Lower leg skin (tissue), 4 donors: ENCODE results near the gene KIRREL3. TPM values are rescaled to one million over a fixed set of nuclear protein-coding genes. Genes with fewer than 3 reads are reported as not detected.

ENCODE experiments used
- DNase-seq, 2 donors: peaks; one replicate each; pipeline ENCODE4 v3.0.0-alpha.2; 2019; ENCODE audit warnings: low spot score in 2 of 2
- H3K4me3 ChIP-seq: fragments of 200-600 bp; sonication (generic); 2 replicates; pipeline ENCODE4 v1.5.1; 2017; ENCODE audit warnings: mild to moderate bottlenecking, low read depth; ENCODE audit not compliant: poor library complexity, severe bottlenecking
- CTCF ChIP-seq, 3 donors: fragments of 450-650 bp; IDR thresholded peaks; one replicate each; pipeline ENCODE4 v1.5.1; 2016; ENCODE audit warnings: antibody characterized with exemption in 3 of 3, mild to moderate bottlenecking in 3 of 3, moderate library complexity in 2 of 3
- POLR2A ChIP-seq, 2 donors: fragments of 450-650 bp; IDR thresholded peaks; one replicate each; pipeline ENCODE4 v1.6.1; 2016 to 2017; ENCODE audit warnings: antibody characterized with exemption in 2 of 2, mild to moderate bottlenecking in 1 of 2, moderate library complexity in 1 of 2
- WGBS, 2 donors: methylation state at CpG; one replicate each; pipeline ENCODE4 v1.1.5; 2018; 5-methylcytosine and 5-hydroxymethylcytosine counted together
- intact Hi-C: fragments of 100-400 bp; cut with DNase I; formaldehyde crosslinking; loops from one replicate; pipeline ENCODE4 v1.15.0; 2023; ENCODE audit warnings: low total_unique reads
- total RNA-seq, 4 donors: library from RNA; depleted of rRNA; stranded (reverse); fragments of >200 nt; gene quantifications; one replicate each; pipeline ENCODE4 v1.1.0, GENCODE V29; 2016

The KIRREL3 gene
- total RNA-seq, 4 donors from 2014 or later: 0.13 TPM; not detected in 3

DNA sequence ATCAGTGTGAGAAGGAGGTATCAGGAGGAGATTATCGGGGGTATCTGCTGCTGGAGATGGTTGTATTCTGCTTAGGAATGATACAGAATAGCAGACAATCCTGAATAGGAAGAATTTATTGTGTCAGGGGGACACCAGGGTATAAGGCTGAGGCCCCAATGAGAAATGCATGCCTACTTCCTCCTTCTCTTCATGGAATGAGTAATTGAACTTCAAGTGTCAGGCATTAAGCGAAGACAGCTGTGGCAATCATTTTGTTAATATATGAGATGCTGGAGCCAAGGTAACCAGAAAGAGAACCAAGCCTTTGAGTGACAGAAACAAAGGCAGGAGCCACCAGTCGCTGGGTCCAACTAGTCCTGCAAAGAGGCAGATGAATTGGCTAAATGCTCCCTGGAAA is 49.1 kb downstream of the KIRREL3 start:
- no peak for DNase-seq
- intact Hi-C loops: no loop called here
- H3K4me3 ChIP-seq: no peak overlapping the region
- WGBS, 2 donors: 76 to 77% methylated on average over 3 of the region's 3 CpGs
- no peak for TF ChIP-seq POLR2A (IDR thresholded peaks at IDR 0.05)

DNA sequence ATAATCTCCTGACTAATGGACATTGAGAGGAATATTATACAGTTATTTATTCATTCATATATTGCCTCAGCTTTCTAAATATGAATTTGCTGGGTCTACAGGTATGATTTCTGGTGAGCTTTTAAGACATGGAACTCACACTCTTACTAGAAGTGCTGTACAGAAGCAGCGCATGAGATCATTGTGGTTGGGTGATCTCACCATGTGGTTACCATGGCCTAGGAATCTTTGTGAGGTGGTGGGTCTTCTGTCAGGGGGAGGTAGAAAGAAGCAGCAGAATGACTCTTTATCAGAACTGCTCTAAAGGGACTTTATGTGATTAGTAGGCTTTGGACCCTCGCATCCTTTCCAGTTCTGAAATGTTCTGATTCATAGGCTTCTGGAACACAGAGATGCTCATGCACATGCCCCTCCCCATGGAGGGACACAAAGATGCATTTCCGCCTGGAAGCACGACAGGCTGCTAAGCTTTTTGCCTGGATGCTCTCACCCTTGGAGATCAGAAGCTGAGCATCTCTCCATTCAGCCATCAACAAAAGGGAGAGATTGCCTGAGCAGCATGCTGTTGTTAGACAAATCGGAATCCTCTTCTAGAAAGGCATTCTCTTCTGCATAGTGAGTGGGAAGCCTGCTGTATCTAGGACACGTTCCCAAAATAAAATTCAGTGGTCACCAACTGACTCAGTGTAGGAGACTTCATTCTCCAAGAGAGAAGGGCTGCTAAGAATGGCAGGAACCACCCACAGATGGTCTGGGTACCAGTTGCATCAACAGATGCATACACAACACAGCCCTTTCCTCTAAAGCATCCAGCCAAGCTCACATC is 51.3 kb downstream of the KIRREL3 start:
- intact Hi-C loops: no loop called here
- no peak overlapping the region for H3K4me3 ChIP-seq
- 75 to 77% methylated on average over 6 of the region's 6 CpGs for WGBS, 2 donors
- no peak for TF ChIP-seq CTCF (IDR thresholded peaks at IDR 0.05)
- no peak for TF ChIP-seq POLR2A (IDR thresholded peaks at IDR 0.05)
- DNase-seq: no peak

DNA sequence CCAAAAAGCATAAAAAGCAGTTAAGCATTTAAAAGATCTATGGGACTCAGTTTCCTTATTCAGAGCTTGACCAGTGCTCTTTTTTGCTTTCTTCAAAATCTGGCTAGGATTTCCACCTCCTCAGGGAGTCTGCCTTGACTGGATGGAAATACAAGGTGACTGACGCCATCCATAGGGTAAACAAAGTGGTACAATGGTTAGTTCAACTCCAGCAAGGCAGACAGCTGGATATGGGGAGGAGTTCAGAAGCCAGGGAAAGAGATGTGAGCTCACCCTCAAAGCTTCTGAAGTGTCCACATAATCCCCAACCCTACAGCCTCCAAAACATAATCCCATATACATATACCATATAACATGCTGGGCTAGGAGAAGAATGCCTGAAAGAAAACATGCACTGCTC is 52.0 kb downstream of the KIRREL3 start:
- no peak overlapping the region for H3K4me3 ChIP-seq
- intact Hi-C loops: no loop called here
- no peak for DNase-seq
- 76 to 77% methylated on average over 1 of the region's 1 CpG for WGBS, 2 donors
- TF ChIP-seq POLR2A (IDR thresholded peaks at IDR 0.05) (no peak), CTCF (IDR thresholded peaks at IDR 0.05) (no peak)

DNA sequence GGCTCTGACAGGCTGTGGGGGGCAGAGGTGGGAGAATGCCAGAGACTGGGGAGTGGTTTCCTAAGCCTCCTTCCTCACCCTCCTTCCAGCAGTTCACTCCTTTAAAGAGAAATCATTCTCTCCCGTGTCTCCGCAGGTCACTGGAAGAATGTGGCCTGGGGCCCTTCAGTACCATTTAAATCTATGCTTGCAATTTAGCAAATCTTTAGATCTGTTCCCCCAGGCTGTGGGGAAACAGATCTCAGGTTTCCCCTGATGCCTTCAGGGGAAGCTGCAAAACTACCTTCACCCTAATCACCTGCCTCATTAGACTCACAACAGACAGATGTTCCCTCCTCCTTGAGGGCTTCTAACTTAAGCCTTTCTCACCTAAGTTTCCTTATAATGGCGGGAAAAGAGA is 55.3 kb downstream of the KIRREL3 start:
- H3K4me3 ChIP-seq: no peak overlapping the region
- 58% methylated on average over 3 of the region's 3 CpGs for WGBS, 2 donors
- no peak for DNase-seq
- no peak for TF ChIP-seq POLR2A (IDR thresholded peaks at IDR 0.05)
- TF ChIP-seq CTCF (IDR thresholded peaks at IDR 0.05): no peak
- intact Hi-C loops: no loop called here

GRCh38 chr11:126943316-126943715 is 57.3 kb downstream of the KIRREL3 start:
- intact Hi-C loops: no loop called here
- no peak for DNase-seq
- H3K4me3 ChIP-seq: no peak overlapping the region
- WGBS, 2 donors: 73 to 90% methylated on average over 7 of the region's 7 CpGs
- TF ChIP-seq CTCF (IDR thresholded peaks at IDR 0.05): no peak
- TF ChIP-seq POLR2A (IDR thresholded peaks at IDR 0.05): no peak

- intact Hi-C loops: no loop called here
- 89 to 91% methylated on average over 4 of the region's 4 CpGs for WGBS, 2 donors
- H3K4me3 ChIP-seq: no peak overlapping the region
- TF ChIP-seq POLR2A (IDR thresholded peaks at IDR 0.05) (no peak), CTCF (IDR thresholded peaks at IDR 0.05) (no peak)
- DNase-seq: no peak
These were observed 58.4 kb downstream of the KIRREL3 start for GRCh38 chr11:126942146-126942545.
